Activated gamma-delta T cell treated with anti-CD3 and anti-CD28 coated beads, Interleukin-2, amount 50 U/mL, for 16 hours (primary cell): ENCODE data around the gene ASNSD1.

Experiments used
- DNase-seq: peaks from one replicate; pipeline ENCODE4 v3.0.0-alpha.2; 2020; ENCODE audit warnings: low read depth

Gene ASNSD1

GRCh38 chr2:189661148-189661956 lies at the start of gene ASNSD1:
Gene ASNSD1, plus strand, starts transcription at chr2:189661459. Its CDS starts 4,674 bp downstream, at chr2:189666133.
- peak; percentile 98 for DNase-seq

GRCh38 chr2:189613077-189613636 lies 48.1 kb upstream of the ASNSD1 start:
- DNase-seq, result no peak

- no peak for DNase-seq
These were observed 47.4 kb upstream of the ASNSD1 start for GRCh38 chr2:189613650-189614420.

GRCh38 chr2:189614585-189614984 lies 46.7 kb upstream of the ASNSD1 start:
- no peak for DNase-seq

- DNase-seq, result no peak
These were observed 43.1 kb upstream of the ASNSD1 start for GRCh38 chr2:189618197-189618596.

GRCh38 chr2:189621781-189622180 lies 39.5 kb upstream of the ASNSD1 start:
- no peak for DNase-seq

- no peak for DNase-seq
These were observed 38.2 kb upstream of the ASNSD1 start for GRCh38 chr2:189623049-189623448.

- DNase-seq, result no peak
These were observed 36.5 kb upstream of the ASNSD1 start for GRCh38 chr2:189624648-189625355.

GRCh38 chr2:189625636-189626035 lies 35.6 kb upstream of the ASNSD1 start:
- no peak for DNase-seq

- DNase-seq, result no peak
These were observed 33.5 kb upstream of the ASNSD1 start for GRCh38 chr2:189627789-189628188.

GRCh38 chr2:189628817-189629530 lies 32.3 kb upstream of the ASNSD1 start:
- no peak for DNase-seq

- no peak for DNase-seq
These were observed 31.5 kb upstream of the ASNSD1 start for GRCh38 chr2:189629531-189630453.

- DNase-seq, result no peak
These were observed 29.4 kb upstream of the ASNSD1 start for GRCh38 chr2:189631849-189632248.

- no peak for DNase-seq
These were observed 27.9 kb upstream of the ASNSD1 start for GRCh38 chr2:189633392-189633811.

GRCh38 chr2:189635353-189635752 lies 25.9 kb upstream of the ASNSD1 start:
- no peak for DNase-seq

GRCh38 chr2:189638301-189639006 lies 22.8 kb upstream of the ASNSD1 start:
- no peak for DNase-seq

- no peak for DNase-seq
These were observed 22.2 kb upstream of the ASNSD1 start for GRCh38 chr2:189639007-189639609.

- no peak for DNase-seq
These were observed 20.3 kb upstream of the ASNSD1 start for GRCh38 chr2:189641002-189641401.

GRCh38 chr2:189641590-189641989 lies 19.7 kb upstream of the ASNSD1 start:
- DNase-seq, result no peak
